ENCODE data around the gene MACROD1. TPM values are rescaled to one million over a fixed set of nuclear protein-coding genes. Genes with fewer than 3 reads are reported as not detected.

The MACROD1 gene
- total and polyA plus RNA-seq, 9 of the 15 experiments (the other 6 are each of a cell fraction or from before 2014, with no cell fraction given), result 1.1 to 60.0 (median 26.4) TPM

- TF ChIP-seq MGA (IDR thresholded peaks at IDR 0.05) (peak; percentile 86), RNF2 (IDR thresholded peaks at IDR 0.05) (peak; percentile 38; the same call in 1 of the 2 replicates), E2F1 (CRISPR knock-in tag; IDR thresholded peaks at IDR 0.05) (no peak), DMBX1 (CRISPR knock-in tag; IDR thresholded peaks at IDR 0.05; ENCODE audit: borderline replicate concordance) (no peak), HMGN3 (IDR thresholded peaks at IDR 0.05; ENCODE audit: borderline replicate concordance, extremely low read depth, insufficient read length, low read depth, low read length) (no peak), AFF4 (CRISPR knock-in tag; IDR thresholded peaks at IDR 0.05) (no peak), DACH1 (IDR thresholded peaks at IDR 0.05; ENCODE audit: partially characterized antibody) (no peak), MCM3 (IDR thresholded peaks at IDR 0.05) (no peak), SETDB1 (IDR thresholded peaks at IDR 0.05; ENCODE audit: low read length) (no peak), E2F3 (CRISPR knock-in tag; IDR thresholded peaks at IDR 0.05) (no peak)
Observed at GRCh38 chr11:64181506-64182411, 15.8 kb upstream of the MACROD1 start (continued).
